Measurements from ENCODE around the gene C4orf50. TPM values are rescaled to one million over a fixed set of nuclear protein-coding genes. Genes with fewer than 3 reads are reported as not detected.
"Not testable (repeated sequence)": the region's sequence is repeated elsewhere in the genome, so short reads cannot be mapped to it uniquely, and the experiment has no call there.

The C4orf50 gene
- total RNA-seq, 1 experiment from 2014 or later: not detected

DNA sequence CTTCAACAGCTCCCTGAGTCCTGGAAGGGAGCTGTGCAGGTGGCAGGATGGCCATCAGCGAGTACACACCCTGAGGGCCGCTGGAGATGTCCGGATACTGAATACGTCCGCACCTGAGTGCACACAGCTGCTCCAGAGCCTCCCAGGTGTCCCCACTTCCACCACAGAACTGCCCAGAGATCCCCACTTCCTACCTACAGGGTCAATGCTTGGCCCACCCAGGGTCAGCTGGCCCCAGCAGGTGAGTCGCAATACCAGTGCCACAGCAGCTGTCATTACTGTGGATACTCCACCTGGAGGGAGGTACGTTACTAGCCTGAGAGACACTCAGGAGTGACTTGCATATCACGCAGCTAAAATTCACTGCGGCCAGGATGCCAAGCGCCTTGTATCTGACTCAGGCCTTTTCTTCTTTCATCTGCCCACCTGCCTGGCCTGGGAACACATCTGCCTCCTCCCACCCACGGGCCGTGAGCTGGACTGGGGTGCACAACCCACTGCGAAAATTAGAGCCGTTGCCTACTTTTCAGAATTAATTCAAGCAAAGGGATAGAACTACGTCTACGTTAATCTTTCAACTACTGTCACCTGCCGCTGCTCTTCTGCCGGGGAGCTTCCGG lies 9.4 kb downstream of the C4orf50 start:
- Histone ChIP-seq H3K36me3 (ENCODE audit: low read depth) (no peaks in the 10 kb centered on the region), H4K20me1 (ENCODE audit: insufficient read depth) (no peaks in the 10 kb centered on the region), H3K79me2 (ENCODE audit: low read depth) (no peaks in the 10 kb centered on the region), H3K4me1 (replicated peaks; ENCODE audit: insufficient read depth) (no peaks in the 10 kb centered on the region), H3K9me2 (ENCODE audit: insufficient read depth) (no peaks in the 10 kb centered on the region), H3K27me3 (ENCODE audit: insufficient read depth, low read depth) (peaks cover 32% of the 10 kb centered on the region; the same call in 1 of the 2 replicates), H3K4me2 (no peak overlapping the region), H2AFZ (no peak overlapping the region), H3K27ac (no peak overlapping the region), H3K9me3 (ENCODE audit: insufficient read depth, low read depth) (no peaks in the 10 kb centered on the region), H3K4me3 (no peak overlapping the region), H3F3A (ENCODE audit: insufficient read depth, low read depth) (no peaks in the 10 kb centered on the region)
- intact Hi-C loops (cut with micrococcal nuclease; ENCODE audit: unreplicated experiment): no loop called here
- ChIA-PET CTCF (no interaction called here), POLR2A (ENCODE audit: unreplicated experiment) (interaction anchor here (0.6 kb wide), 1 partner anchor 46 kb away, joined by 4 read pairs; no protein-coding TSS in a partner anchor)
- BruUV-seq (replicated peaks): no TSS peak
- no peak for DNase-seq
- TF ChIP-seq, protein P1, sequence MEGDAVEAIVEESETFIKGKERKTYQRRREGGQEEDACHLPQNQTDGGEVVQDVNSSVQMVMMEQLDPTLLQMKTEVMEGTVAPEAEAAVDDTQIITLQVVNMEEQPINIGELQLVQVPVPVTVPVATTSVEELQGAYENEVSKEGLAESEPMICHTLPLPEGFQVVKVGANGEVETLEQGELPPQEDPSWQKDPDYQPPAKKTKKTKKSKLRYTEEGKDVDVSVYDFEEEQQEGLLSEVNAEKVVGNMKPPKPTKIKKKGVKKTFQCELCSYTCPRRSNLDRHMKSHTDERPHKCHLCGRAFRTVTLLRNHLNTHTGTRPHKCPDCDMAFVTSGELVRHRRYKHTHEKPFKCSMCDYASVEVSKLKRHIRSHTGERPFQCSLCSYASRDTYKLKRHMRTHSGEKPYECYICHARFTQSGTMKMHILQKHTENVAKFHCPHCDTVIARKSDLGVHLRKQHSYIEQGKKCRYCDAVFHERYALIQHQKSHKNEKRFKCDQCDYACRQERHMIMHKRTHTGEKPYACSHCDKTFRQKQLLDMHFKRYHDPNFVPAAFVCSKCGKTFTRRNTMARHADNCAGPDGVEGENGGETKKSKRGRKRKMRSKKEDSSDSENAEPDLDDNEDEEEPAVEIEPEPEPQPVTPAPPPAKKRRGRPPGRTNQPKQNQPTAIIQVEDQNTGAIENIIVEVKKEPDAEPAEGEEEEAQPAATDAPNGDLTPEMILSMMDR (conservative IDR thresholded peaks at IDR 0.05): no peak
- no peak for TF ChIP-seq EZH2 (IDR thresholded peaks at IDR 0.05; ENCODE audit: low read depth)

DNA sequence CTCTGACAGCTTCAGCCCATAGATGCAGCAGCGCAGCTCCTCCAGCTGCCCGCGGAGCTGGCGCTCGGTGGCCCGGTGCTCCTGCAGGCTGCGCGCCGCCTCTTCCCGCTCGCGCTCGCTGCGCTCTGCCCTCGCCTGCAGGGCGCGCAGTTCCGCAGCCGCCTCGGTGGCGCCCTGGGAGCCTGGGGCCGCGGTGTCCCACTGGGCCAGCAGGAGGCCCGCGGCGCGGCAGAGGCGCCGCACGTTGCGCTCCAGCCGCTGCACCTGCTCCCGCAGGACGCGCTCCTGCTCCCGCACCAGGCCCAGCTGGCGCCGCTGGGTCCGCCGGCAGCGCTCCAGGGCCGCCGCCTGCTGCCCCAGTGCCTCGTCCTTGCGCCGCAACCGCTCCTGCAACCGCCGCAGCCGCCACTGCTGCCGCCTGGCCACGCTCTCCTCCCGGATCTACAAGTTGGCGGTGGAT lies 10.1 kb downstream of the C4orf50 start:
- CTCF ChIA-PET: no interaction called here
- intact Hi-C loops (cut with micrococcal nuclease; ENCODE audit: unreplicated experiment): no loop called here
- no peak overlapping the region for H3K27ac ChIP-seq
- POLR2A ChIA-PET (ENCODE audit: unreplicated experiment): no interaction called here
- H2AFZ ChIP-seq: no peak overlapping the region
- H3F3A ChIP-seq (ENCODE audit: insufficient read depth, low read depth): no peaks in the 10 kb centered on the region
- no peak overlapping the region for H3K4me2 ChIP-seq
- H3K9me2 ChIP-seq (ENCODE audit: insufficient read depth): no peaks in the 10 kb centered on the region
- BruUV-seq (replicated peaks): no TSS peak
- no peaks in the 10 kb centered on the region for H3K79me2 ChIP-seq (ENCODE audit: low read depth)
- H3K4me1 ChIP-seq (replicated peaks; ENCODE audit: insufficient read depth): no peaks in the 10 kb centered on the region
- TF ChIP-seq, protein P1 (conservative IDR thresholded peaks at IDR 0.05): no peak
- no peak for TF ChIP-seq EZH2 (IDR thresholded peaks at IDR 0.05; ENCODE audit: low read depth)
- no peak for DNase-seq
- no peaks in the 10 kb centered on the region for H3K36me3 ChIP-seq (ENCODE audit: low read depth)
- no peak overlapping the region for H3K4me3 ChIP-seq
- H4K20me1 ChIP-seq (ENCODE audit: insufficient read depth): no peaks in the 10 kb centered on the region
- peaks cover 26% of the 10 kb centered on the region; the same call in 1 of the 2 replicates for H3K27me3 ChIP-seq (ENCODE audit: insufficient read depth, low read depth)
- H3K9me3 ChIP-seq (ENCODE audit: insufficient read depth, low read depth): no peaks in the 10 kb centered on the region

DNA sequence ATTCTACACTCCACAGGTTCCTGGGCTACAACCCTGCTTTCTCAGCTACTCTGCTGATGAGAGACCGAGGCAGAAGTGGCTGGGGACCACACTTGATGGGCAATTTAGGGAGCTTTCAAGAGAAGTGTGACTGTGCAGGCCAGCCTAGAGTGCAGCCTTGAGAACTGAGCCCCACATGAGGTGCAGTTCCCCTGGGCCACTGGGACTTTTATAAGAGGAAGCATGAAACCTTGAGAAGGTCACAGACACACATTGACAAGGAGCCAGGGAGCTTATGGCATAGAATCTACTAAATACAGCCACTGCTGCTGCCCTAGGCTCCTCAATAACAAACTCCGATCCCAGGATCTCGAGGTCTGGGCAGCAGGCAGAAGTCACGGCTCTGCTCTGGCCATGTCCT lies 13.1 kb downstream of the C4orf50 start:
- ChIA-PET POLR2A (ENCODE audit: unreplicated experiment) (no interaction called here), CTCF (no interaction called here)
- Histone ChIP-seq H4K20me1 (ENCODE audit: insufficient read depth) (no peaks in the 10 kb centered on the region), H3K36me3 (ENCODE audit: low read depth) (no peaks in the 10 kb centered on the region), H3K9me2 (ENCODE audit: insufficient read depth) (no peaks in the 10 kb centered on the region), H3K4me1 (replicated peaks; ENCODE audit: insufficient read depth) (no peaks in the 10 kb centered on the region), H3K9me3 (ENCODE audit: insufficient read depth, low read depth) (no peaks in the 10 kb centered on the region), H3K4me3 (no peak overlapping the region), H3F3A (ENCODE audit: insufficient read depth, low read depth) (no peaks in the 10 kb centered on the region), H3K4me2 (no peak overlapping the region), H3K79me2 (ENCODE audit: low read depth) (no peaks in the 10 kb centered on the region), H2AFZ (no peak overlapping the region), H3K27ac (no peak overlapping the region), H3K27me3 (ENCODE audit: insufficient read depth, low read depth) (peaks cover 30% of the 10 kb centered on the region; the same call in 1 of the 2 replicates)
- BruUV-seq (replicated peaks): no TSS peak
- TF ChIP-seq EZH2 (IDR thresholded peaks at IDR 0.05; ENCODE audit: low read depth): no peak
- TF ChIP-seq, protein P1 (conservative IDR thresholded peaks at IDR 0.05): no peak
- DNase-seq: no peak
- intact Hi-C loops (cut with micrococcal nuclease; ENCODE audit: unreplicated experiment): no loop called here

DNA sequence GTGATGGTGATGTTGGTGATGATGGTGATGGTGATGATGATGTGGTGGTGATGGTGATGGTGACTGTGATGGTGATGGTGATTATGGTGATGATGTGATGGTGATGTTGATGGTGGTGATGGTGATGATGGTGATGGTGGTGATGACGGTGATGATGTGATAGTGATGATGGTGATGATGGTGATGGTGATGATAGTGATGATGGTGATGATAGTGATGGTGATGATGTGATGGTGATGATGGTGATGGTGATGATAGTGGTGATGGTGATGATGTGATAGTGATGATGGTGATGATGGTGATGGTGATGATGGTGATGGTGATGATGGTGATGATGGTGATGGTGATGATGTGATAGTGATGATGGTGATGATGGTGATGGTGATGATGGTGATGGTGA lies 14.7 kb downstream of the C4orf50 start:
- H3K9me3 ChIP-seq (ENCODE audit: insufficient read depth, low read depth); H3K9me2 ChIP-seq (ENCODE audit: insufficient read depth); H3K27ac ChIP-seq; H3F3A ChIP-seq (ENCODE audit: insufficient read depth, low read depth); DNase-seq; H3K4me1 ChIP-seq (replicated peaks; ENCODE audit: insufficient read depth); H2AFZ ChIP-seq; H3K4me3 ChIP-seq; BruUV-seq (replicated peaks); POLR2A ChIA-PET (ENCODE audit: unreplicated experiment); H4K20me1 ChIP-seq (ENCODE audit: insufficient read depth); CTCF ChIA-PET; H3K36me3 ChIP-seq (ENCODE audit: low read depth); intact Hi-C loops (cut with micrococcal nuclease; ENCODE audit: unreplicated experiment); H3K4me2 ChIP-seq; H3K79me2 ChIP-seq (ENCODE audit: low read depth): not testable (repeated sequence)
- H3K27me3 ChIP-seq (ENCODE audit: insufficient read depth, low read depth): peaks cover 25% of the 10 kb centered on the region

Data from PC-9 (cell line).